T-helper 9 cell (primary cell): ENCODE measurements around the gene NOL4L.
"Not testable (repeated sequence)": the region's sequence is repeated elsewhere in the genome, so short reads cannot be mapped to it uniquely, and the experiment has no call there.

Experiments used
- DNase-seq: peaks from one replicate; pipeline ENCODE4 v3.0.0-alpha.2; 2020

NOL4L gene

GRCh38 chr20:32501709-32502108 lies 83.4 kb downstream of the NOL4L start:
- no peak for DNase-seq

GRCh38 chr20:32497589-32498224 lies 87.4 kb downstream of the NOL4L start:
- DNase-seq = no peak

GRCh38 chr20:32496811-32497533 lies 88.2 kb downstream of the NOL4L start:
- no peak for DNase-seq

- no peak for DNase-seq
These were observed 89.2 kb downstream of the NOL4L start for GRCh38 chr20:32495949-32496348.

GRCh38 chr20:32495217-32495565 lies 89.9 kb downstream of the NOL4L start:
- no peak for DNase-seq

GRCh38 chr20:32494483-32495216 lies 90.5 kb downstream of the NOL4L start:
- no peak for DNase-seq

GRCh38 chr20:32493356-32493755 lies 91.8 kb downstream of the NOL4L start:
- DNase-seq = no peak

GRCh38 chr20:32491764-32492151 lies 93.4 kb downstream of the NOL4L start:
- DNase-seq = not testable (repeated sequence)

- no peak for DNase-seq
These were observed 94.0 kb downstream of the NOL4L start for GRCh38 chr20:32490942-32491763.

- DNase-seq = no peak
These were observed 96.9 kb downstream of the NOL4L start for GRCh38 chr20:32488066-32488838.

- DNase-seq = no peak
These were observed 97.8 kb downstream of the NOL4L start for GRCh38 chr20:32487381-32487780.

- no peak for DNase-seq
These were observed 99.2 kb downstream of the NOL4L start for GRCh38 chr20:32485770-32486478.

- DNase-seq = peak; percentile 65
These were observed 100.0 kb downstream of the NOL4L start for GRCh38 chr20:32484958-32485769.

- DNase-seq = peak; percentile 34
These were observed 100.7 kb downstream of the NOL4L start for GRCh38 chr20:32484225-32484957.

- DNase-seq = peak; percentile 65
These were observed 101.5 kb downstream of the NOL4L start for GRCh38 chr20:32483351-32484224.

GRCh38 chr20:32482442-32483261 lies 102.5 kb downstream of the NOL4L start:
- DNase-seq = peak; percentile 37

GRCh38 chr20:32482143-32482441 lies 103.0 kb downstream of the NOL4L start:
- DNase-seq = no peak
